GM15510 (cell line): ENCODE data around the gene MPV17.

ENCODE experiments used
- POLR2A ChIP-seq: IDR thresholded peaks from 3 replicates; pipeline ENCODE4 v1.6.1; 2011; ENCODE audit warnings: borderline replicate concordance; ENCODE audit not compliant: insufficient read length; ENCODE audit errors: extremely low read depth

The MPV17 gene

GRCh38 chr2:27306573-27307286, 16.2 kb downstream of the MPV17 start:
- TF ChIP-seq POLR2A: no peak

DNA sequence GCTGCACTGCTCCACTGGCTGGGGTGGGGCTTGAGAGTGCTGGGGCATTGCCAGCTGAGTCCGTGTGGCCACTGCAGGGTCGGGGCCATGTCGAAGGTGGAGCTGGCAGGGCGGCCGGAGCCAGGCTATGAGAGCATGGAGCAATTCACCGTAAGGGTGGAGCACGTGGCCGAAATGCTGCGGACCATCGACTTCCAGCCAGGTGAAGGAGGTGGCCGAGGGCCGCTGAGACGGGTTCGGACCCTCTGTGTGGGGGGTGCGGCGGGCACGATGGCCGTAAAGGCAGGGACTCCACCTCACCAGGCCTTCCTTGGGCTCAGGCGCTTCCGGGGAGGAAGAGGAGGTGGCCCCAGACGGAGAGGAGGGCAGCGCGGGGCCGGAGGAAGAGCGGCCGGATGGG, 16.8 kb downstream of the MPV17 start:
- TF ChIP-seq POLR2A: no peak

DNA sequence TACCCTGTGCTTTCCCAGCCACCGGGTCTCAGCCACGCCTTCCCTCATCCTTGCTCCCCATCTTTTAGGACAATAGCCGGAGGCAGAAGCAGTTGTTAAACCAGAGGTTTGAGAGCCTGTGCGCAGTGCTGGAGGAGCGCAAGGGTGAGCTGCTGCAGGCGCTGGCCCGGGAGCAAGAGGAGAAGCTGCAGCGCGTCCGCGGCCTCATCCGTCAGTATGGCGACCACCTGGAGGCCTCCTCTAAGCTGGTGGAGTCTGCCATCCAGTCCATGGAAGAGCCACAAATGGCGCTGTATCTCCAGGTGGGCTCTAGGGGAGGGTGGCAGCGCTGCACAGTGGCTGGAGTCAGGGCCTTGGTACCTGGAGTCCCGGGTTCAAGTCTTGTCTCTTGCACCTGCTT, 17.4 kb downstream of the MPV17 start:
- no peak for TF ChIP-seq POLR2A

DNA sequence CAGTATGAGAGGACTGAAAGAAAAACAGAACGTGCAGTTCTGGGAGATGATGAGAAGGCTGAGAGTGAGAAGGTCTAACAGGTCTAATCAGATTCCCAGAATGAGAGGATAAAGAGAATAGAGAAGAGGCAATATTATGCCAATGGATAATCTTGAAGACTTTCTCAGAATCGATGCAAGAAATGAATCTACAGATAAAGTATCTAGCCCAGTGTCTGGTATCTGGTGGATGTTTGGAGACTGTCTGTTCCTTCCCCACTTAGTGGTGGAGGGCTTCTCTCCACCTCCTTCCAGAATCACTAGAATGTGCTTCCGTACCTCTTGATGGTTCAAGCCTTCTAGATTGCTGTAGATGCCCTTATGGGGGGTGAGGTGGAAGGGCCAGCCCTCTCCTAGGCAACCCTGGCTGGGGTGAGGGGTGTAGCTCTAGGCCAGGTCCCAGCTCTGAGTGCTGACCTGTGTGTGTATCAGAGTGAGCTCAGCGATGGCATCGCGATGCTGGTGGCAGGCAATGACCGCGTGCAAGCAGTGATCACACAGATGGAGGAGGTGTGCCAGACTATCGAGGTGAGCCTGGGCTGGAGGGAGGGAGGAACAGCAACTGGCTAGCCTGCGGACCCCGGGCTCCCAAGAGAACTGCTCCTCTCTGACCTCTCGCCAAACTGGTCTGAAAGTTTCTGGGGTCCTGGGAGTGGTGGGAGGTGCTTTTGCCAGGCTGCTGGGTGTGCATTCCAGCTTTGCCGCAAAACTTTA, 18.2 kb downstream of the MPV17 start:
- TF ChIP-seq POLR2A: no peak

DNA sequence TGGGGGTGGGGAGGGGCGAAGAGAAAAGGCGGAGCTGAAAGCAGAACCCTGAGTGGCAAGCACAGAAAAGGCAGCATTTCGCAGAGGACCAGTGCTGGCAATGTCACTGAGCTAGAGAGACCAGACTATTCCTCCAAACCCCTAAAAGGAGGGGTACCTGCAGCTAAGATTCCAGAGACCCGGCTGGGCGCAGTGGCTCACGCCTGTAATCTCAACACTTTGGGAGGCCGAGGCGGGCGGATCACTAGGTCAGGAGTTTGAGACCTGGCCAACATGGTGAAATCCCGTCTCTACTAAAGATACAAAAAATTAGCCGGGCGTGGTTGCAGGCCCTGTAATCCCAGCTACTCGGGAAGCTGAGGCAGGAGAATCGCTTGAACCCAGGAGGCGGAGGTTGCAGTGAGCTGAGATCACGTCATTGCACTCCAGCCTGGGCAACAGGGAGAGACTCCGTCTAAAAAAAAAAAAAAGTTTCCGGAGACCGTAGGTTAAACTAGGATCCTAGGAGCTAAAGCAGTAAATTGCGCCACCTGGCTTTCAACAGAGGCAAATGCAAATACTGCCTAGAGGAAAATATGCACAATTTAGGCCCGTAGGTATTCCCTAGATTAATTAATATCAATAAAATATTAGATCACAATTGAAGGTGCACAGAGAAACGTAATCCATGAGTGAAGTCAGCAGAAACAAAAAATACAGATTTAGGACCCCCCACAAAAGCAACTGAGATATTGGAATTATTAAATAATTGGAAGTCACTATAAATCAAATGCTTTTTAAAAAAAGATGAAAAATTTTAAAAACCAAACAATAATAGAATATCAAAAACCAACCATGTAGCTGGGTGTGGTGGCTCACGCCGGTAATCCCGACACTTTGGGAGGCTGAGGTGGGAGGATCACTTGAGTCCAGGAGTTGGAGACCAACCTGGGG, 19.5 kb downstream of the MPV17 start:
- TF ChIP-seq POLR2A: no peak

- no peak for TF ChIP-seq POLR2A
Observed at GRCh38 chr2:27298391-27299080, 24.4 kb downstream of the MPV17 start.

DNA sequence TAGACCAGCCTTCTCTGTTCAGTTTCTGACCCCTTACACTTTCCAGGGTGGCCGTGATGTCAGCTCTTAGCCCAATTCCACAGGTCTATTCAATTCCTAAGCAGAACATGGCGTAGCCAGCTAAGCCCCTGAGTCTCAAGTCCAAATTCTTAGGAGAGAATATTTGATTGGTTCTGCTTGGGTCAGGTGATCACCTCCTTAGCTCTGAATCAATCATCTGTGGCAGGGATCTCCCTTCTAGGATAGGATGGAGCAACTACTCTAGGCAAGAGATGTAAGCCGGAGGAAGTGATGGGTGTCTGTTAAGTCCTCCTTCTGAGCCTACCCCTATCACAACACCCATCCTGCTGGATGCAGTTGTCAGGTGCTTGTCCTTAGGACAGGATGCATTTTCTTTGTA, 25.7 kb downstream of the MPV17 start:
- TF ChIP-seq POLR2A: no peak

- no peak for TF ChIP-seq POLR2A
Observed at GRCh38 chr2:27296481-27296880, 26.4 kb downstream of the MPV17 start.

GRCh38 chr2:27294928-27295327, 28.0 kb downstream of the MPV17 start:
- TF ChIP-seq POLR2A: no peak

DNA sequence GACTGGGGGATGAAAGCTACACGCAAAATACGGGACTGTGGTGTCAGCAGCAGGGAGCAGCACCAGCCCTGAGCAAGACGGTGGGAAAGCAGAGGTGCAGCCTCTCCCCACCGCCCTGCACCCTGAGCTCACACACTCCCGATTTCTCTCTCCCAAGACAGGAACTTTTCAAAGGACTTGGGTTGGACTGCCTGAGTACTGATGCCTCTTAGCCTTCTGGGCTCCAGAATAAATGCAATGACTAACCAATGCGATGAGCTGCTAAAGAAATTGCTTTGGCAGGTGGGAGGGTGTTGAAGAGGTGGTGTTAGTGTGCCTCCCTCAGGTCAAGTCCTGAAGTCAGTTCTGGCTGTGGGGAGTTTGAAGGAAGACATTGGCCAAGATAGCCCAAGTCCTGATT, 31.0 kb downstream of the MPV17 start:
- TF ChIP-seq POLR2A: no peak

GRCh38 chr2:27290549-27290948, 32.3 kb downstream of the MPV17 start:
- no peak for TF ChIP-seq POLR2A

DNA sequence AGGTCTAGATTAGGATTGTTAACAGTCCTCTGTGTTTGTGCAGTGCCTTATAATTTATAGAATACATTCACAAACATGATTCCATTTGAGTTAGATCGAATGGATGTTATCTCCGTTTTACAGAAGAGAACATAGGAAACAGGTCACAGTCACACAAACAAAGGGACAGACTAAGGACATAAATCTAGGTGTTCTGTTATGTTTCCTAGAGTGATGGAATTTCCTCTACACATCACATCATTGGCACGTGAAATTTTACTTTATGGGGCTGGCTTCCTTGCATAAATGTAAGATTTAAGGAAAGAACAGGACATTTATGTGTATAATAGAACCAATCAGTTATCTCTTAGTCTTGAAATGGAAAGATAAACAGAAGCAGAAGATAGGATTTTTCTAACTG, 34.3 kb downstream of the MPV17 start:
- TF ChIP-seq POLR2A: no peak

- TF ChIP-seq POLR2A: no peak
Observed at GRCh38 chr2:27285481-27285880, 37.4 kb downstream of the MPV17 start.

DNA sequence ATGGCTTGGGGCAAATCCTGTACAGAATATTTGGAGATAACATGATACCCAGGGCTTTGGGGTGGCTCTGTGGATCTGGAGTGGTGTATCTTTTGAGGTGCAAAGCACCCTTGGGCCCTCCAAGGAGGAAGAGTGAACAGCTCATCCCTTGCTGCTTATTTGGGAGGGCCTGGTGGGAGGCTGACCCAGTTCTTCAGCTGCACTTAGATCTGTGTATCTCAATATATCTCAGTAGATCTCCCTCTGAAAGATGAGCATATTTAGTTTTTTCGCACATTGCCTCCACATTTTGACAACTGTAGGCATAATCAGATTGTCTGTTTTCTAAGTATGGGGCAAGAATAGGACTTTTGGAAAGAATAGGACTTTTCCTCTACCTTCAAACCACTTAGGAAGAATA, 37.9 kb downstream of the MPV17 start:
- no peak for TF ChIP-seq POLR2A

- no peak for TF ChIP-seq POLR2A
Observed at GRCh38 chr2:27282892-27283291, 40.0 kb downstream of the MPV17 start.

- TF ChIP-seq POLR2A: no peak
Observed at GRCh38 chr2:27281855-27282559, 40.9 kb downstream of the MPV17 start, which contains the start of gene TRIM54. TRIM54 (plus strand) TSS chr2:27282429; CDS start chr2:27282732, 303 bp downstream.
